ENCODE results near the gene SP7.

The SP7 gene

GRCh38 chr12:53277981-53278380 is 58.2 kb downstream of the SP7 start:
- Histone ChIP-seq H3K4me1 (ENCODE audit: control insufficient read depth, insufficient read depth, low read length) (no peaks in the 10 kb centered on the region), H3K27me3 (ENCODE audit: control insufficient read depth in 1 of 2, insufficient read depth in 2 of 2, low read length in 2 of 2) (no peaks in the 10 kb centered on the region), H3K36me3 (ENCODE audit: control insufficient read depth in 2 of 2, insufficient read depth in 2 of 2, low read length in 2 of 2) (no peaks in the 10 kb centered on the region), H3K9me3 (ENCODE audit: control insufficient read depth in 2 of 2, low read length in 2 of 2) (no peaks in the 10 kb centered on the region), H3K4me3 (ENCODE audit: low read length in 2 of 2) (no peak overlapping the region), H3K27ac (ENCODE audit: low read length) (no peak overlapping the region), H3K9ac (ENCODE audit: low read length in 2 of 2) (no peak overlapping the region)
